OCI-M2 (cell line): ENCODE results near the gene FUT7.

Experiments
- DNase-seq: peaks from one replicate; lab custom pipeline; 2025; ENCODE audit not compliant: unreplicated experiment; lab: John Stamatoyannopoulos, UW

FUT7 gene

GRCh38 chr9:137031904-137032640 is at the start of gene FUT7:
Gene FUT7, minus strand, starts transcription at chr9:137032088. Its CDS starts 97 bp downstream, at chr9:137031991.
- no peak for DNase-seq

- no peak for DNase-seq
Measured at GRCh38 chr9:137080260-137081122, 48.6 kb upstream of the FUT7 start.

GRCh38 chr9:137079401-137079787 is 47.5 kb upstream of the FUT7 start:
- DNase-seq, result no peak

- no peak for DNase-seq
Measured at GRCh38 chr9:137078701-137079400, 47.0 kb upstream of the FUT7 start.

- DNase-seq, result no peak
Measured at GRCh38 chr9:137077758-137078693, 46.1 kb upstream of the FUT7 start.

GRCh38 chr9:137077010-137077747 is 45.3 kb upstream of the FUT7 start, which contains the start of gene UAP1L1:
Gene UAP1L1, plus strand, starts transcription at chr9:137077517. Its CDS starts 16 bp downstream, at chr9:137077533.
- no peak for DNase-seq

GRCh38 chr9:137076636-137077009 is 44.7 kb upstream of the FUT7 start:
- no peak for DNase-seq

- no peak for DNase-seq
Measured at GRCh38 chr9:137075275-137075775, 43.4 kb upstream of the FUT7 start.

GRCh38 chr9:137074657-137075274 is 42.9 kb upstream of the FUT7 start:
- DNase-seq, result no peak

GRCh38 chr9:137073992-137074399 is 42.1 kb upstream of the FUT7 start:
- DNase-seq, result no peak

- no peak for DNase-seq
Measured at GRCh38 chr9:137071282-137071681, 39.4 kb upstream of the FUT7 start.

- DNase-seq, result no peak
Measured at GRCh38 chr9:137070906-137071275, 39.0 kb upstream of the FUT7 start.

GRCh38 chr9:137070201-137070905 is 38.5 kb upstream of the FUT7 start, which contains the start of gene SAPCD2:
Gene SAPCD2, minus strand, starts transcription at chr9:137070557. Its CDS starts 97 bp downstream, at chr9:137070460.
- DNase-seq, result peak; percentile 61

GRCh38 chr9:137069508-137070091 is 37.7 kb upstream of the FUT7 start:
- DNase-seq, result no peak

- no peak for DNase-seq
Measured at GRCh38 chr9:137068539-137069507, 36.9 kb upstream of the FUT7 start.

GRCh38 chr9:137067860-137068538 is 36.1 kb upstream of the FUT7 start:
- no peak for DNase-seq
